Sciatic nerve (tissue), 2 donors: Measurements from ENCODE around the gene AGO3. TPM values are rescaled to one million over a fixed set of nuclear protein-coding genes. Genes with fewer than 3 reads are reported as not detected.
A peak's percentile ranks its signal among the peaks of the same experiment; 100 is the strongest.
"Not testable (repeated sequence)": the region's sequence is repeated elsewhere in the genome, so short reads cannot be mapped to it uniquely, and the experiment has no call there.

Experiments used
- ATAC-seq: fragments of 200-7000 bp; cut with Tn5 transposase; one replicate; pipeline ENCODE4 v1.9.1; 2020; ENCODE audit warnings: mild to moderate bottlenecking, moderate library complexity
- DNase-seq: peaks from one replicate; pipeline ENCODE4 v3.0.0-alpha.2; 2020; ENCODE audit warnings: low spot score
- intact Hi-C: fragments of 100-400 bp; cut with DNase I; formaldehyde crosslinking; loops from one replicate; pipeline ENCODE4 v1.14.2; 2022
- total RNA-seq: library from RNA; stranded (reverse); fragmentation: NEBNext Ultra II Directional; extraction: Animal tissue kit (Norgen Biotek cat#: 25700); gene quantifications from one replicate; pipeline ENCODE4 v1.2.1, GENCODE V29; 2021
- donor health status: DM: no; HTN: no; CAD: no.
- donor health status: DM: no; HTN: no; CAD: no.

The AGO3 gene
- total RNA-seq, 1 donor from 2014 or later = 55.1 TPM

- DNase-seq = no peak
- ATAC-seq = no peak
These were observed 15.2 kb upstream of the AGO3 start for GRCh38 chr1:35915693-35916092.

GRCh38 chr1:35923791-35924221 lies 7.1 kb upstream of the AGO3 start:
- no peak for DNase-seq
- intact Hi-C loops = no loop called here
- ATAC-seq = peak; percentile 52

More at GRCh38 chr1:35915693-35916092, 15.2 kb upstream of the AGO3 start:
- intact Hi-C loops = no loop called here

- no peak for DNase-seq
- intact Hi-C loops = no loop called here
These were observed 6.1 kb upstream of the AGO3 start for GRCh38 chr1:35924838-35925237.

GRCh38 chr1:35925741-35926140 lies 5.2 kb upstream of the AGO3 start:
- DNase-seq (no peak), ATAC-seq (no peak)
- intact Hi-C loops = no loop called here

More at GRCh38 chr1:35924838-35925237, 6.1 kb upstream of the AGO3 start:
- no peak for ATAC-seq

GRCh38 chr1:35927472-35927871 lies 3.4 kb upstream of the AGO3 start:
- ATAC-seq = no peak
- intact Hi-C loops = no loop called here
- no peak for DNase-seq

GRCh38 chr1:35929730-35930592 lies 944 bp upstream of the AGO3 start:
- intact Hi-C loops = no loop called here
- peak; percentile 68 for DNase-seq
- peak; percentile 66 for ATAC-seq

GRCh38 chr1:35931446-35932157 lies 697 bp downstream of the AGO3 start:
- peak; percentile 13 for ATAC-seq
- intact Hi-C loops = no loop called here
- DNase-seq = peak; percentile 60

- DNase-seq (no peak), ATAC-seq (no peak)
- intact Hi-C loops = no loop called here
These were observed 1.3 kb downstream of the AGO3 start for GRCh38 chr1:35932158-35932636.

- ATAC-seq (no peak), DNase-seq (no peak)
- intact Hi-C loops = no loop called here
These were observed 2.0 kb downstream of the AGO3 start for GRCh38 chr1:35932941-35933340.

- DNase-seq (no peak), ATAC-seq (no peak)
- intact Hi-C loops = no loop called here
These were observed 4.8 kb downstream of the AGO3 start for GRCh38 chr1:35935442-35936388.

- intact Hi-C loops = no loop called here
- ATAC-seq (no peak), DNase-seq (no peak)
These were observed 5.9 kb downstream of the AGO3 start for GRCh38 chr1:35936838-35937237.

- ATAC-seq (no peak), DNase-seq (no peak)
- intact Hi-C loops = no loop called here
These were observed 8.6 kb downstream of the AGO3 start for GRCh38 chr1:35939484-35939883.

- no peak for ATAC-seq
- DNase-seq = no peak
- intact Hi-C loops = no loop called here
These were observed 14.4 kb downstream of the AGO3 start for GRCh38 chr1:35945327-35945726.

GRCh38 chr1:35947547-35947946 lies 16.6 kb downstream of the AGO3 start:
- DNase-seq (no peak), ATAC-seq (no peak)
- intact Hi-C loops = no loop called here

- intact Hi-C loops = no loop called here
- DNase-seq (no peak), ATAC-seq (no peak)
These were observed 27.7 kb downstream of the AGO3 start for GRCh38 chr1:35958558-35958957.

- intact Hi-C loops = no loop called here
- ATAC-seq (no peak), DNase-seq (no peak)
These were observed 28.4 kb downstream of the AGO3 start for GRCh38 chr1:35959304-35959703.

- intact Hi-C loops = no loop called here
- DNase-seq (no peak), ATAC-seq (no peak)
These were observed 32.0 kb downstream of the AGO3 start for GRCh38 chr1:35962952-35963351.

GRCh38 chr1:35964277-35964676 lies 33.4 kb downstream of the AGO3 start:
- DNase-seq, ATAC-seq, intact Hi-C loops: not testable (repeated sequence)

GRCh38 chr1:35968396-35968795 lies 37.5 kb downstream of the AGO3 start:
- intact Hi-C loops = no loop called here
- ATAC-seq = no peak
- no peak for DNase-seq
